GM10266 (cell line): Measurements from ENCODE around the gene CMTR1.

Experiments
- DNase-seq: peaks from one replicate; pipeline ENCODE4 v3.0.0; 2012; ENCODE audit errors: extremely low spot score
- TF ChIP-seq, protein P1 (sequence below): IDR thresholded peaks from 2 replicates; pipeline ENCODE4 v1.5.1; 2012; ENCODE audit warnings: mild to moderate bottlenecking, low read depth; ENCODE audit not compliant: control insufficient read depth, insufficient read depth; ENCODE audit errors: missing control alignments

CMTR1 gene

DNA sequence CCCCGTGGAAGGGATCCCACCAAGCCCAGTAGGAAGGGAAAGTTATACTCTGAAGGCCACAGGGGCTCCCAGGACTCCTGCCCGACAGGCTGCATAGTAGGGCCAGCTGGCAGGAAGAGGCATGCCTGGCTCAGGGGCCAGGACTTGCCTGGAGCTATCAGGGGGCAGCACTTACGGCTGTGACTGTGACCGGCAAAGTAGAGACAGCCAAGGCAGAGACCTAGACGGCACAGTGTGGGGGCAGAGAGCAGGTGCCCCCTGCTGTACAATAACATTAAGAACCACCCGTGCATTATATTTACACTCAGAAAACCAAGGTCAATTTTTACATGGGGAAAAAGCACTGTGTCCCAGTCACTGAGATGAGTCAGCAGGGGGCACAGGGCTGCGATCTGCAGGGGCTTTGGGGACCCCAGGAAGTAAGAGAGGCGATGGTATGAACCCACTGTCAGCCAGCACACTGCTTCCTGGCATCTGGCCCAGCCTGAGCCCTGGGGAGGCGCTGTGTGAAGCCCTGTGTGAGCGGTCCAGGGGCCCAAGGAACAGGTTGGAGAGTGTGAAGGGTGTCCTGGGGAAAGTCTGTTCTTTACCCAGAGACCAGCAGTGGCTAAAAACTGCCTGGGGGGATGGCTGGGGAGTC, 56.8 kb downstream of the CMTR1 start:
- no peak for DNase-seq
- TF ChIP-seq, protein P1, sequence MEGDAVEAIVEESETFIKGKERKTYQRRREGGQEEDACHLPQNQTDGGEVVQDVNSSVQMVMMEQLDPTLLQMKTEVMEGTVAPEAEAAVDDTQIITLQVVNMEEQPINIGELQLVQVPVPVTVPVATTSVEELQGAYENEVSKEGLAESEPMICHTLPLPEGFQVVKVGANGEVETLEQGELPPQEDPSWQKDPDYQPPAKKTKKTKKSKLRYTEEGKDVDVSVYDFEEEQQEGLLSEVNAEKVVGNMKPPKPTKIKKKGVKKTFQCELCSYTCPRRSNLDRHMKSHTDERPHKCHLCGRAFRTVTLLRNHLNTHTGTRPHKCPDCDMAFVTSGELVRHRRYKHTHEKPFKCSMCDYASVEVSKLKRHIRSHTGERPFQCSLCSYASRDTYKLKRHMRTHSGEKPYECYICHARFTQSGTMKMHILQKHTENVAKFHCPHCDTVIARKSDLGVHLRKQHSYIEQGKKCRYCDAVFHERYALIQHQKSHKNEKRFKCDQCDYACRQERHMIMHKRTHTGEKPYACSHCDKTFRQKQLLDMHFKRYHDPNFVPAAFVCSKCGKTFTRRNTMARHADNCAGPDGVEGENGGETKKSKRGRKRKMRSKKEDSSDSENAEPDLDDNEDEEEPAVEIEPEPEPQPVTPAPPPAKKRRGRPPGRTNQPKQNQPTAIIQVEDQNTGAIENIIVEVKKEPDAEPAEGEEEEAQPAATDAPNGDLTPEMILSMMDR: no peak

DNA sequence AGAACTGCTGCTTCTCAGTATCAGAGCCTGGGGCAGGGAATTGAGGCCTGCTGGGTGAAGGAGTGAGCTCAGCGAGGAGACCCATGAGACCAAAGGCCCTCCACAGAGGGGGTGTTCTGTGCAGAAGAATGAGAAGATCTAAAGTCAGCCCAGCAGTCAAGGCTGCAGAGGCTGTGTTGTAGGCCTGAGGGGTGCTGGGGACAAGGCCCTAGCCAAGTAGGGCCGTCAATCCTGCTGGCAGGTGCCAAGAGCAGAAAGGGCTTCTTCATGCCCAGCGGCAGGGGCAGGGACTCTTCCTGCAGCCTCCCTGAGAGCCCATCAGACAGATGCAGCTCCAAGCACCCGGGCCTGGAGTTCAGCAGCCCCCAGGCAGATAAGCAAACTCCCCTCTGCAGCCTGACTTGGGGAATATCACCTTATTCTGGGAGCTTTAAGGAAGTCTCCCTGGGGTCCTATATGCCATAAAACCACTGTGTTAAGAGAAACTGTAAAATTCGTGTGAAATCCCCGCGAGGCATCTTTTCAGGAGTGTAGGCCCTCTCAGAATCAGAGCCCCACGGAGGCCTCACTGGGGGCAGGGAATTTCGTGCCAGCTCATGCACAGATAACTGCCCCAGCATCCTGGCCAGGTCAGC, 57.6 kb downstream of the CMTR1 start:
- DNase-seq: no peak
- TF ChIP-seq, protein P1: no peak

DNA sequence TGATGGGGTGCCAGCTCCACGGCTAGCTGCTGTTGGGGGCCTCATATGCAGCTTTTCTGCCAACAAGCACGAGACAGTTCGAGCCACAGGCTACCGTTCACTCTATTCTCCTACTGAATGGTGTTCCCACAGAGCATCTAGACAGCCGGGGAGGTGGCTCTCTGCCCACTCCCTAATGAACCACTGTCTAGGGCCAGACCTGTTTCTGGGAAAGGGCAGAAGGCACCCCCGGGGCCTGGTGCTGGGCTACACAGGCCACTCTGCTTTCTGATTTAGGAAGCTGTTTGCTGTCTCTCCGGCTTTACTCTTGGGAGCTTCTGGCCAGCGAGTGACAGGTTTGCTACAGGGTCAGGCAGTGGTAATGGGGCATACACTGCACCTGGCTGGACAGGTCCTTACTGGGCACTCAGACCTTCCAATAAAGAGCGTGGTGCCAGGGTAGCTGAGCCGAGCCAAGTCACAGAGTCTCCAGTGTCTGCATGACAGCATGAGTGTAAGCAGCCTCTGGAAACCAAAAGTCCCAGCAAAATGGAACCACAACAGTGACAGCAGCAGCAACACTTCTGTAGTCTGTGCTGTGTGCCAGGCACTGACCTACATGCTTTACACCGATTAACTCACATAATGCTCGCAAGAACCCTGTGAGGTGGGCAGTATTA, 58.3 kb downstream of the CMTR1 start:
- TF ChIP-seq, protein P1: no peak
- no peak for DNase-seq

DNA sequence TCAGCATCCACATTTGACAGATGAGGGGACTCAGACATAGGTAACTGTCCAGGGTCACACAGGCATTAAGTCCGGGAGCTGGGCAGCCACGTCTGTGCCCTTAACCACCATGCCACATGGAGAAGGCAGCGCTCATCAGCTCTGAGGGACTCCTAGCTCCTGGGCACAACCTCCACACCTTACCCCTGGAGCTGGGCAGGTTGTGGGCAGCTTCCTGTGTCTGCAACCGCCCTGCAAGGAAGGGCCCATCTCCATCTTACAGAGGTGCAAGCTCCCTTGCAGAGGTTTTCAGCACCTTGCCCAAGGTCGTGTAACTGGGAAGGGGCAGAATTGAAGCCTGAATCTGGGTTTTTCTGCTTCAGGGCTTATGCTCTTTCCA, 58.8 kb downstream of the CMTR1 start:
- TF ChIP-seq, protein P1: no peak
- no peak for DNase-seq

DNA sequence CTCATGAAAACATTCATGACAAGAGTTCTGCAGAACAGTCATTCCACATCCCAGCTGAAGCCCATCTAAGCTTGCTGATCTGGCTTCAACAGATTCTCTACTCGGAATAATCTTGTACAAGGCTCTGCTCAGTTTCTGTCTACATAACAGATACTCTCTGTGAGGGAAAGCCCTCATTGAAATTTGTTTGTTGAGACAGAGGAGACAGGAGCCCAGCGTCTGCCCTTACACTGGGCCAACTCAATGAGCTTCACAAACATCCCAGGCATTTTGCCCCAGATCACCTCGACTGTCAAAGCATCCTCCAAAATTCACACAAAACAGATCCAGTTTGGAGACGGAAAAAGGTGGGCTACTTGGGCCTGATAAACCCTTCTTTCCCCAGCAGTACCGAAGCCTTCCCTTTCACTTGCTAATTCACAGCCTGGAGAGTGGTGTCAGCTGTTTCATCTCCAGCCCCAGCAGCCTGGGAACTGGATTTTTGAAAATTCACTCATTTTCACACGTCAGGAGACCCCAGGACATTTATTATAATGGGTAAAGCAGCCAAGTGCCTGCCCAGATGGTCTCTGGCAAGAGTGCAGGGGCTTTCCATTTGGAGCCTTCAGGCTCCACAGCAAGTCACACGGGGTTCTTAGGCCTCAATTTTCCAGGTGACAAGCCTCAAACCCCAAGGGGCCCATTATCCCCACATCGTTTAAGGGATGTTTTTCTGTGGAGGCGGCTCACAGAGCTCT, 59.4 kb downstream of the CMTR1 start:
- TF ChIP-seq, protein P1: no peak
- no peak for DNase-seq

DNA sequence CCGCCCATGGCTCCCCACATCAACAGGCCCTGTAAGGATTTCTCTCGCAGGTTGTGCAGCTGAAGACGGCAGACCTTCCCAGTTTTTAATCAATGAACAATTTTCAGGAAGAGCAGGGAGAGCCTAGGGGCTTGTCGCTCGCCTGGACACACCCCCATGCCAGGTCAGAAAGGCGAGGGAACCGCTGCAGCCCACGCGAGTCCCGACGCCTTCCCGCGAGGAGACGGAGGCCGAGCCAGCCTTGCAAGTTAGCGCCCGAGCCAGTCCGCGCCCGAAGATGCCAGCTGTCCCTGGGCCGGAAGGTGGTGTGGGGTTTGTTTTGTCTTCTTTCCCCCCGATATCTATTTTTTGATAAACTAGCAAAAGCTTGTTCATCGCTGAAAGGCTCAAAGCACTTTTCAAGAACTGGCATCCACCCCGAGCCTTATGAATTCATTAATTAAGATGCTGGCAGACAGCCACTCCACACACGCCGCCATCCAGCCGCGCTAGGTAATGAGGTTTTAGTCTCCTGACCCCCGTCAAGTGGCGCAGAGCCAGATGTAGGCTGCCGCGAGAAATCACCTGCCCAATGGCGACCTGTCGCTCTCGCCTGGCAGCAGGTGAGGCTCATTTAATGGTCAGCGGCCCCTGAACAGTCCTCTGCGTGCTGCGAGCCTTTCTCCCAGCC, 60.1 kb downstream of the CMTR1 start:
- DNase-seq: no peak
- TF ChIP-seq, protein P1: no peak
